B cell (primary cell): Measurements from ENCODE around the gene PRRG4.

Experiments
- EZH2 ChIP-seq: IDR thresholded peaks from 2 replicates; pipeline ENCODE4 v1.6.1; 2012; ENCODE audit warnings: borderline replicate concordance, low read depth, mild to moderate bottlenecking, moderate library complexity, low read length; ENCODE audit not compliant: insufficient read depth, poor library complexity, severe bottlenecking
- TF ChIP-seq, protein P1 (sequence below): fragments of 200-600 bp; IDR thresholded peaks from one replicate; pipeline ENCODE4 v1.8.0; 2022; ENCODE audit warnings: antibody characterized with exemption, mild to moderate bottlenecking

DNA sequence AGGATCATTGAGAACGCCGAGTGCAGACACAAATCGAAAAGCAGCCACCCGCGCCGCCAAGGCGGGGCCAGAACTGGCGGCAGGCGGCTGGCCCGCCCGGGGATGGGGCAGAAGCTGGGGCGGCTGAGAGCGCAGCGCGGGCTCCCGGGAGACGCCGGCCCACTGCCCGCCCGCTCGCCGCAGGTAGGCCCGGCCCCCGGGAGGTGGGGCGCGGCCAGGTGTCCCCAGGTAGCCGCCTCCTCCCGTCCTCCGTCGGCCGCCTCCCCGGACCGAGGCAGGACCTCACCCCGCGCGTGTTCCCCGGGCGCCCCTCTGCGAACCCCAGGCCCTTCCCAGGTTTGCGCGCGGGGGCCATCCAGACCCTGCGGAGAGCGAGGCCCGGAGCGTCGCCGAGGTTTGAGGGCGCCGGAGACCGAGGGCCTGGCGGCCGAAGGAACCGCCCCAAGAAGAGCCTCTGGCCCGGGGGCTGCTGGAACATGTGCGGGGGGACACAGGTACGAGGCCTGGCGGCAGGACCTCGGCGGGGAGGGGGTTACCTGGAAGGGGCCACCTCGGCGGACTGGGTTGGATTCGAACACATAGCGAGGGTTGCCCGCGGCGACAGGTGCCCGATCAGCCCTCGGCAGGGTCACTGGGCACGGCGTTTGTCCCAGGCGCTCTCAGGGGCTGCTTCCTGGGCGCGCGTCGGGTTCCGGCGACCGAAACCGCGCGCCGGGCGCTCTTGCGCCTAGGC, at the start of gene PRRG4:
- TF ChIP-seq, protein P1, sequence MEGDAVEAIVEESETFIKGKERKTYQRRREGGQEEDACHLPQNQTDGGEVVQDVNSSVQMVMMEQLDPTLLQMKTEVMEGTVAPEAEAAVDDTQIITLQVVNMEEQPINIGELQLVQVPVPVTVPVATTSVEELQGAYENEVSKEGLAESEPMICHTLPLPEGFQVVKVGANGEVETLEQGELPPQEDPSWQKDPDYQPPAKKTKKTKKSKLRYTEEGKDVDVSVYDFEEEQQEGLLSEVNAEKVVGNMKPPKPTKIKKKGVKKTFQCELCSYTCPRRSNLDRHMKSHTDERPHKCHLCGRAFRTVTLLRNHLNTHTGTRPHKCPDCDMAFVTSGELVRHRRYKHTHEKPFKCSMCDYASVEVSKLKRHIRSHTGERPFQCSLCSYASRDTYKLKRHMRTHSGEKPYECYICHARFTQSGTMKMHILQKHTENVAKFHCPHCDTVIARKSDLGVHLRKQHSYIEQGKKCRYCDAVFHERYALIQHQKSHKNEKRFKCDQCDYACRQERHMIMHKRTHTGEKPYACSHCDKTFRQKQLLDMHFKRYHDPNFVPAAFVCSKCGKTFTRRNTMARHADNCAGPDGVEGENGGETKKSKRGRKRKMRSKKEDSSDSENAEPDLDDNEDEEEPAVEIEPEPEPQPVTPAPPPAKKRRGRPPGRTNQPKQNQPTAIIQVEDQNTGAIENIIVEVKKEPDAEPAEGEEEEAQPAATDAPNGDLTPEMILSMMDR = no peak
- no peak for TF ChIP-seq EZH2
